HepG2 (cell line): ENCODE data around the gene PLEKHG2. TPM values are rescaled to one million over a fixed set of nuclear protein-coding genes. Genes with fewer than 3 reads are reported as not detected.
A peak's percentile ranks its signal among the peaks of the same experiment; 100 is the strongest.

Source experiments
- ATAC-seq: fragments of 200-7000 bp; cut with Tn5 transposase; 3 replicates; pipeline ENCODE4 v1.9.1; 2020; ENCODE audit warnings: mild to moderate bottlenecking, moderate library complexity
- BruUV-seq: library from RNA; stranded (reverse); fragments of 400-500 nt; replicated peaks from 2 replicates; lab custom pipeline; 2021; lab: Mats Ljungman, UMichigan
- CTCF ChIA-PET: fragments of 300-600 bp; formaldehyde crosslinking; extraction: SDS; loops from one replicate; lab custom pipeline; 2021; ENCODE audit warnings: low total read pairs, inconsistent platforms, low intra/inter-chr PET ratio; lab: Yijun Ruan, JAX
- POLR2A ChIA-PET: fragments of 350-600 bp; sonication (Branson Sonifier 250); formaldehyde crosslinking; loops from one replicate; lab custom pipeline; 2020; ENCODE audit warnings: antibody characterized with exemption, inconsistent platforms; lab: Yijun Ruan, JAX
- DNase-seq: peaks from one replicate; pipeline ENCODE4 v3.0.0-alpha.2; 2015; ENCODE audit warnings: low spot score
- FAIRE-seq: peaks from 3 replicates; lab custom pipeline; 2011; peaks lifted over from hg19 to GRCh38; lab: Jason Lieb, UNC
- H2AFZ ChIP-seq: one replicate; pipeline ENCODE4 v1.6.1; 2011; ENCODE audit warnings: low read length, inconsistent platforms
- H3K27ac ChIP-seq: fragments of 300-600 bp; 3 replicates; pipeline ENCODE4 v1.8.0; 2011; ENCODE audit warnings: mixed run types, mild to moderate bottlenecking, mixed read lengths, low read length, inconsistent platforms; ENCODE audit not compliant: insufficient read depth; ENCODE audit errors: extremely low read length
- H3K27me3 ChIP-seq, 2 experiments: fragments of 200-600 bp in 1 of 2; 2 replicates in 1 of 2; 3 replicates in 1 of 2; pipeline versions ENCODE4 v1.6.0 to v1.8.0; 2011; ENCODE audit warnings: low read length in 2 of 2, mild to moderate bottlenecking in 2 of 2, moderate library complexity in 2 of 2, inconsistent platforms in 1 of 2; ENCODE audit not compliant: insufficient read depth in 2 of 2, control insufficient read depth in 1 of 2
- H3K36me3 ChIP-seq, 2 experiments: fragments of 200-600 bp in 1 of 2; replicated peaks in 1 of 2; 2 replicates in 1 of 2; 3 replicates in 1 of 2; pipeline versions ENCODE4 v1.5.1 to v1.8.0; 2011; ENCODE audit warnings: low read length in 2 of 2, inconsistent platforms in 1 of 2; ENCODE audit not compliant: insufficient read depth in 2 of 2, control insufficient read depth in 1 of 2
- H3K4me1 ChIP-seq: 2 replicates; pipeline ENCODE4 v1.5.1; 2012; ENCODE audit warnings: low read length, inconsistent platforms; ENCODE audit not compliant: insufficient read depth
- H3K4me2 ChIP-seq: 2 replicates; pipeline ENCODE4 v1.6.0; 2011; ENCODE audit warnings: low read depth, low read length, inconsistent platforms
- H3K4me3 ChIP-seq, 3 experiments: fragments of 200-600 bp in 1 of 3; sonication (generic), shearing (Covaris generic) in 1 of 3; replicated peaks in 1 of 3; 2 replicates each; pipeline ENCODE4 v1.5.1; 2011 to 2016; ENCODE audit warnings: low read length in 3 of 3, inconsistent platforms in 2 of 3, low read depth in 2 of 3, mild to moderate bottlenecking in 2 of 3, control low read depth in 1 of 3, mixed read lengths in 1 of 3; ENCODE audit not compliant: insufficient read depth in 1 of 3
- H3K79me2 ChIP-seq: one replicate; pipeline ENCODE4 v1.6.1; 2011; ENCODE audit warnings: low read length, inconsistent platforms; ENCODE audit not compliant: insufficient read depth
- H3K9ac ChIP-seq: 2 replicates; pipeline ENCODE4 v1.6.0; 2011; ENCODE audit warnings: mild to moderate bottlenecking, low read depth, low read length, inconsistent platforms; ENCODE audit not compliant: insufficient read depth
- H3K9me3 ChIP-seq: 2 replicates; pipeline ENCODE4 v1.5.1; 2012; ENCODE audit warnings: mild to moderate bottlenecking, low read length
- H4K20me1 ChIP-seq: 2 replicates; pipeline ENCODE4 v1.6.0; 2011; ENCODE audit warnings: inconsistent platforms, mild to moderate bottlenecking, low read length, moderate library complexity; ENCODE audit not compliant: insufficient read depth
- FOXA3 ChIP-seq: IDR thresholded peaks from 2 replicates; pipeline ENCODE4 v1.6.1; 2016; ENCODE audit warnings: missing genetic modification reagents, missing compliant biosample characterization
- KDM5B ChIP-seq: sonication (generic); formaldehyde crosslinking; IDR thresholded peaks from 2 replicates; pipeline ENCODE4 v1.4.0; 2020; ENCODE audit warnings: missing genetic modification reagents, mild to moderate bottlenecking, borderline replicate concordance
- POLR2A ChIP-seq, 2 experiments: IDR thresholded peaks; 2 replicates each; pipeline ENCODE4 v1.6.1; 2011; ENCODE audit warnings: low read depth in 2 of 2, low read length in 2 of 2, mild to moderate bottlenecking in 1 of 2, moderate library complexity in 1 of 2; ENCODE audit not compliant: insufficient read depth in 1 of 2
- POLR2AphosphoS5 ChIP-seq: IDR thresholded peaks from 2 replicates; pipeline ENCODE4 v1.6.1; 2012; ENCODE audit warnings: low read depth, low read length
- ZFP41 ChIP-seq: sonication (generic); formaldehyde crosslinking; IDR thresholded peaks from 2 replicates; pipeline ENCODE4 v1.4.0; 2020; ENCODE audit warnings: mild to moderate bottlenecking, missing genetic modification reagents, borderline replicate concordance
- ZNF619 ChIP-seq: sonication (generic); formaldehyde crosslinking; IDR thresholded peaks from 2 replicates; pipeline ENCODE4 v1.4.0; 2020; ENCODE audit warnings: mild to moderate bottlenecking, missing genetic modification reagents
- ZNF687 ChIP-seq: sonication (generic); formaldehyde crosslinking; IDR thresholded peaks from 2 replicates; pipeline ENCODE4 v1.5.1; 2020; ENCODE audit warnings: mild to moderate bottlenecking, missing genetic modification reagents, moderate library complexity
- WGBS: methylation state at CpG from one replicate; pipeline ENCODE4 v1.1.6; 2017; ENCODE audit warnings: low lambda C conversion rate; 5-methylcytosine and 5-hydroxymethylcytosine counted together
- in situ Hi-C: cut with HindIII; loops from 2 replicates; pipeline ENCODE4 v1.10.0; 2017; ENCODE audit warnings: low pct_unique_long_range_greater_than_20kb; ENCODE audit not compliant: extremely low pct_ligation_motif_present
- intact Hi-C: fragments of 100-400 bp; cut with micrococcal nuclease; formaldehyde crosslinking; loops from one replicate; pipeline ENCODE4 v1.10.0; 2022; ENCODE audit not compliant: unreplicated experiment
- polyA plus RNA-seq, 8 experiments: library from polyadenylated mRNA; depleted of rRNA in 3 of 8; stranded (reverse) in 7 of 8; unstranded in 1 of 8; fragments of >200 nt; fragmentation: Illumina TruSeq in 4 of 8; extraction: Trizol in 4 of 8; gene quantifications; 2 replicates each; pipeline versions ENCODE4 v1.2.1 to v1.2.3, GENCODE V29; 2011 to 2016; ENCODE audit warnings: low read depth in 4 of 8, missing spikeins in 1 of 8, mixed read lengths in 1 of 8; ENCODE audit not compliant: insufficient read depth in 1 of 8
- total RNA-seq, 5 experiments: library from RNA; depleted of rRNA; stranded (reverse); fragments of >200 nt; fragmentation: Illumina TruSeq; extraction: Trizol; gene quantifications; 2 replicates each; pipeline ENCODE4 v1.2.3, GENCODE V29; 2016; ENCODE audit warnings: low read depth in 1 of 5

PLEKHG2 gene
- total and polyA plus RNA-seq, 2 of the 13 experiments (the other 11 are each of a cell fraction or from before 2014, with no cell fraction given): 3.6 to 6.8 TPM

- peak; percentile 24; the same call in 1 of the 2 replicates for TF ChIP-seq ZNF687 (CRISPR knock-in tag)
These were observed 18.5 kb downstream of the PLEKHG2 start (continued) for GRCh38 chr19:39430675-39431593.

- WGBS: 96% methylated on average over 8 of the region's 8 CpGs
- POLR2A ChIA-PET: interaction anchor here (0.9 to 2.4 kb wide), 7 partner anchors 13 to 41 kb away, joined by 3 to 12 read pairs (median 6); partner anchors contain the start of genes MED29, PLEKHG2 and SUPT5H
- Histone ChIP-seq H4K20me1 (peaks cover 29% of the 10 kb centered on the region), H3K36me3 (peaks cover 11 to 26% of the 10 kb centered on the region in 2 experiments), H3K4me2 (no peak overlapping the region), H3K9ac (no peak overlapping the region), H3K4me1 (peaks cover 76% of the 10 kb centered on the region), H3K27me3 (no peaks in the 10 kb centered on the region; a peak in 1 of 5 replicates), H2AFZ (no peak overlapping the region), H3K9me3 (no peaks in the 10 kb centered on the region), H3K79me2 (peaks cover 24% of the 10 kb centered on the region), H3K27ac (no peak overlapping the region), H3K4me3 (no peak overlapping the region)
- BruUV-seq: no TSS peak
- TF ChIP-seq KDM5B (CRISPR knock-in tag) (no peak), POLR2A (IDR thresholded peaks at IDR 0.05; ENCODE audit: insufficient read depth in 1 of 2, low read depth in 2 of 2, low read length in 2 of 2) (peak in 1 of 2 experiments; percentile 21; a peak in 1 of 4 replicates), ZNF619 (CRISPR knock-in tag) (no peak), POLR2AphosphoS5 (0 out of 2 replicates have a peak, but pooled peaks have one; percentile 11), ZFP41 (CRISPR knock-in tag) (no peak), FOXA3 (CRISPR knock-in tag) (no peak)
- ATAC-seq: no peak
- DNase-seq: no peak
- no peak for FAIRE-seq
- CTCF ChIA-PET: no interaction called here
- intact Hi-C loops: no loop called here
- in situ Hi-C loops: no loop called here
These were observed 20.2 kb downstream of the PLEKHG2 start for GRCh38 chr19:39432677-39433025.
